ENCODE measurements around the gene TARM1.

TARM1 gene

DNA sequence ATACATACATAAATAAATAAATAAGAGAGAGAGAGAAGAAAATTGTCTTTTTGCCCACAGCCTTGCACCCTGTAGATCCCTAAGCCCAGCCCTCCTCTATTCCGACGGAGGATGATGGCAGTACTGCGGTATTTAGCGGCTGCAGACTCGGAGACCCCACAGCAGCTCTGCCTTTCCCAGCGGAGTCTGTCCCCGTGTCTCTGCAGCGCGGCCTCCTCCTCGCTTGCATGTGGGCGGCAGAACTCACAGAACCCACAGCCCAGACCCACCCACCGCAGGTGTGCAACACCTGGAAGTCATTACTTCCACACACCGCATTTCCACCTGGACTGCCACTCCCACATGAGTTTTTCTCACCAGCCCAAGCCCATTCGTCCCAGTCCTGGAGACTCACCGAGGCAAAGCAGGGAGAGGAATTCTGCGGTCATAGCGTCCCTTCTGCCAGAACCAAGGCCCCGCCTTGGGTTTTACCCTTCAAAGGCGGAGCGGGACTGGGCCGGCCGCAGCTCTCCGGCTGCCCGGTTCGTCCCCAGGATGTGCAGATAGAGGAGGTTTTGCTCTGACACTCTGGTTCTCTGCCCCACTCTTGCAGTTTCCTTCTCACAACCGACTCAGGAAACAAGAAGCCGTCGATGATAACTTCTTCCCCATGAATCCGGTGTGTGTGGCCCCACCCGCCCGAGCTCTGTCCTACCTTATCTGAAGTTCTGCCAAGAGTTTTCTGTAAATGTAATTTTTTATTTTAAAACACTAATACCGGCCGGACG lies 17.6 kb downstream of the TARM1 start, which contains the start of gene VSTM1:
Gene VSTM1 (minus strand): TSS at position 548 of the 767 bp plus-strand sequence. CDS start 120 bp downstream, at position 428.
- H3K9me3 ChIP-seq (ENCODE audit: control insufficient read depth, insufficient read depth, low read depth, low read length), result no peaks in the 10 kb centered on the region
- H3K27ac ChIP-seq (ENCODE audit: extremely low read depth, low read depth, low read length), result no peak within 1 kb of the TSS
- ChIA-PET CTCF (interaction anchor here (0.6 to 1.0 kb wide), 4 partner anchors 34 to 563 kb away, joined by 3 to 5 read pairs (median 3); no protein-coding TSS in a partner anchor), POLR2A (no interaction called here)
- no peaks in the 10 kb centered on the region for H3K4me1 ChIP-seq (ENCODE audit: control insufficient read depth, insufficient read depth, low read length)
- TF ChIP-seq YY2 (tag by site-specific recombination; IDR thresholded peaks at IDR 0.05) (no peak), ZFP69B (tag by site-specific recombination; IDR thresholded peaks at IDR 0.05) (no peak), ZSCAN23 (tag by site-specific recombination; IDR thresholded peaks at IDR 0.05) (no peak)
- no peaks in the 10 kb centered on the region for H3K36me3 ChIP-seq (ENCODE audit: control insufficient read depth in 2 of 2, insufficient read depth in 1 of 2, low read length in 2 of 2)
- no peak within 1 kb of the TSS for H3K4me3 ChIP-seq (ENCODE audit: low read depth, low read length)

GRCh38 chr19:54062643-54063042 lies 18.5 kb downstream of the TARM1 start:
- CTCF ChIA-PET, result interaction anchor here (0.6 to 1.0 kb wide), 2 partner anchors 33 to 563 kb away, joined by 3 to 5 read pairs; no protein-coding TSS in a partner anchor

GRCh38 chr19:54047616-54048015 lies 33.5 kb downstream of the TARM1 start:
- no peaks in the 10 kb centered on the region for H3K36me3 ChIP-seq (ENCODE audit: control insufficient read depth in 2 of 2, insufficient read depth in 1 of 2, low read length in 2 of 2)
- H3K4me1 ChIP-seq (ENCODE audit: control insufficient read depth, insufficient read depth, low read length), result no peaks in the 10 kb centered on the region
- H3K27ac ChIP-seq (ENCODE audit: extremely low read depth, low read depth, low read length), result no peak overlapping the region
- POLR2A ChIA-PET, result no interaction called here
- CTCF ChIA-PET, result interaction anchor here (1.6 kb wide), 1 partner anchor 255 kb away, joined by 3 read pairs; no protein-coding TSS in a partner anchor
- no peaks in the 10 kb centered on the region for H3K9me3 ChIP-seq (ENCODE audit: control insufficient read depth, insufficient read depth, low read depth, low read length)
- H3K4me3 ChIP-seq (ENCODE audit: low read depth, low read length), result no peak overlapping the region
- TF ChIP-seq ZNF530 (tag by site-specific recombination; IDR thresholded peaks at IDR 0.05; ENCODE audit: low read depth) (no peak), REST (tag by site-specific recombination; IDR thresholded peaks at IDR 0.05) (no peak), PRDM2 (tag by site-specific recombination; IDR thresholded peaks at IDR 0.05; ENCODE audit: borderline replicate concordance) (no peak), ZNF623 (tag by site-specific recombination; IDR thresholded peaks at IDR 0.05) (no peak), ZNF324 (tag by site-specific recombination; IDR thresholded peaks at IDR 0.05) (no peak), MEIS1 (CRISPR knock-in tag; IDR thresholded peaks at IDR 0.05; ENCODE audit: borderline replicate concordance) (no peak), BCL6B (tag by site-specific recombination; IDR thresholded peaks at IDR 0.05) (no peak), ZNF548 (tag by site-specific recombination; IDR thresholded peaks at IDR 0.05) (no peak), ZEB2 (tag by site-specific recombination; IDR thresholded peaks at IDR 0.05) (no peak), INSM2 (tag by site-specific recombination; IDR thresholded peaks at IDR 0.05) (no peak), SETDB1 (IDR thresholded peaks at IDR 0.05; ENCODE audit: insufficient read length, low read length) (no peak)
- TF ChIP-seq, protein P1, sequence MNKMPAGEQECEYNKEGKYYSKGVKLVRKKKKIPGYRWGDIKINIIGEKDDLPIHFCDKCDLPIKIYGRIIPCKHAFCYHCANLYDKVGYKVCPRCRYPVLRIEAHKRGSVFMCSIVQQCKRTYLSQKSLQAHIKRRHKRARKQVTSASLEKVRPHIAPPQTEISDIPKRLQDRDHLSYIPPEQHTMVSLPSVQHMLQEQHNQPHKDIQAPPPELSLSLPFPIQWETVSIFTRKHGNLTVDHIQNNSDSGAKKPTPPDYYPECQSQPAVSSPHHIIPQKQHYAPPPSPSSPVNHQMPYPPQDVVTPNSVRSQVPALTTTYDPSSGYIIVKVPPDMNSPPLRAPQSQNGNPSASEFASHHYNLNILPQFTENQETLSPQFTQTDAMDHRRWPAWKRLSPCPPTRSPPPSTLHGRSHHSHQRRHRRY (tag by site-specific recombination; IDR thresholded peaks at IDR 0.05), result no peak

More at GRCh38 chr19:54062643-54063042, 18.5 kb downstream of the TARM1 start:
- POLR2A ChIA-PET, result interaction anchor here (0.7 kb wide), 1 partner anchor 1376 kb away, joined by 5 read pairs; no protein-coding TSS in a partner anchor
- TF ChIP-seq BCL11A (tag by site-specific recombination; IDR thresholded peaks at IDR 0.05; ENCODE audit: low read depth) (no peak), MZF1 (tag by site-specific recombination; IDR thresholded peaks at IDR 0.05; ENCODE audit: borderline replicate concordance) (no peak), ZNF433 (tag by site-specific recombination; IDR thresholded peaks at IDR 0.05; ENCODE audit: low read depth) (no peak)
- no peak overlapping the region for H3K27ac ChIP-seq (ENCODE audit: extremely low read depth, low read depth, low read length)
- no peaks in the 10 kb centered on the region for H3K9me3 ChIP-seq (ENCODE audit: control insufficient read depth, insufficient read depth, low read depth, low read length)
- no peak overlapping the region for H3K4me3 ChIP-seq (ENCODE audit: low read depth, low read length)
- H3K36me3 ChIP-seq (ENCODE audit: control insufficient read depth in 2 of 2, insufficient read depth in 1 of 2, low read length in 2 of 2), result no peaks in the 10 kb centered on the region
- H3K4me1 ChIP-seq (ENCODE audit: control insufficient read depth, insufficient read depth, low read length), result no peaks in the 10 kb centered on the region

All from HEK293 (cell line).